ENCODE data around the gene PDZRN4.
"Not testable (repeated sequence)": the region's sequence is repeated elsewhere in the genome, so short reads cannot be mapped to it uniquely, and the experiment has no call there.

PDZRN4 gene

DNA sequence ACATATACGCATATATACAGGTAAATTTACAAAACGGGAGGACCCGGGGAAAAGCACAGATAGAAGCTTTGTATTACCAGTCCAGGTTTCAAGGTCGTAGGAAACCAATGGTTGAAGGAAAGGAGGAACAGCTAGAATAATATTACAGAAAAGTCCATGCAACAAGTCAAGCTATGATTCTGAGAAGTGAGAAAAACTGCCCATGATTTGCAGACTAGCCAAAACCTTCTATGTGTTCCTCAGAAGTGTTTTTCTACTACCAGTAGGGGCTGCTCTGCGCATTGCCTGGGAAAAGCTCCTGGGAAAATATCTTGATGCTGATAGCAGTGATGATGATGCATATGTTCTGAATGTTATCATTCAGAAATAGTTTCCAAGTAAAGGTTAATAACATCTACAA, 2.2 kb downstream of the PDZRN4 start:
- no peak overlapping the region for H3K4me3 ChIP-seq (replicated peaks in 1 of 2; ENCODE audit: low read depth in 2 of 2, low read length in 2 of 2)
- TF ChIP-seq, protein P1, sequence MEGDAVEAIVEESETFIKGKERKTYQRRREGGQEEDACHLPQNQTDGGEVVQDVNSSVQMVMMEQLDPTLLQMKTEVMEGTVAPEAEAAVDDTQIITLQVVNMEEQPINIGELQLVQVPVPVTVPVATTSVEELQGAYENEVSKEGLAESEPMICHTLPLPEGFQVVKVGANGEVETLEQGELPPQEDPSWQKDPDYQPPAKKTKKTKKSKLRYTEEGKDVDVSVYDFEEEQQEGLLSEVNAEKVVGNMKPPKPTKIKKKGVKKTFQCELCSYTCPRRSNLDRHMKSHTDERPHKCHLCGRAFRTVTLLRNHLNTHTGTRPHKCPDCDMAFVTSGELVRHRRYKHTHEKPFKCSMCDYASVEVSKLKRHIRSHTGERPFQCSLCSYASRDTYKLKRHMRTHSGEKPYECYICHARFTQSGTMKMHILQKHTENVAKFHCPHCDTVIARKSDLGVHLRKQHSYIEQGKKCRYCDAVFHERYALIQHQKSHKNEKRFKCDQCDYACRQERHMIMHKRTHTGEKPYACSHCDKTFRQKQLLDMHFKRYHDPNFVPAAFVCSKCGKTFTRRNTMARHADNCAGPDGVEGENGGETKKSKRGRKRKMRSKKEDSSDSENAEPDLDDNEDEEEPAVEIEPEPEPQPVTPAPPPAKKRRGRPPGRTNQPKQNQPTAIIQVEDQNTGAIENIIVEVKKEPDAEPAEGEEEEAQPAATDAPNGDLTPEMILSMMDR (IDR thresholded peaks at IDR 0.05; ENCODE audit: low read depth, low read length), result peak; percentile 24
- DNase-seq (ENCODE audit: low read depth in 2 of 2), result peak; percentile 1 to 6

DNA sequence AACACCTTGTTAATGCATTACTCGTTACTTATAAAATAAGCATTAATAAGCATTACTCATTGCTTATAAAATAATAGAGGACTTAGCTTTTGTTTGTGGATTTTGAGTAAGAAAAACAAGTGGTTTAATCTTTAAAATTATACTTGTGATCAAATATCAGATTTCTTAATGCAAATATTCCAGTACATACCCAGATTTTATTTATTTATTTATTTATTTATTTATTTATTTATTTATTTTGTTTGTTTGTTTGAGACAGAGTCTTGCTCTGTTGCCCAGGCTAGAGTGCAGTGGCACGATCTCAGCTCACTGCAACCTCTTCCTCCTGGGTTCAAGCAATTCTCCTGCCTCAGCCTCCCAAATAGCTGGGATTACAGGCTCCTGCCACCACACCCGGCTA, 3.4 kb downstream of the PDZRN4 start:
- H3K4me3 ChIP-seq (replicated peaks in 1 of 2; ENCODE audit: low read depth in 2 of 2, low read length in 2 of 2); DNase-seq (ENCODE audit: low read depth in 2 of 2): not testable (repeated sequence)

DNA sequence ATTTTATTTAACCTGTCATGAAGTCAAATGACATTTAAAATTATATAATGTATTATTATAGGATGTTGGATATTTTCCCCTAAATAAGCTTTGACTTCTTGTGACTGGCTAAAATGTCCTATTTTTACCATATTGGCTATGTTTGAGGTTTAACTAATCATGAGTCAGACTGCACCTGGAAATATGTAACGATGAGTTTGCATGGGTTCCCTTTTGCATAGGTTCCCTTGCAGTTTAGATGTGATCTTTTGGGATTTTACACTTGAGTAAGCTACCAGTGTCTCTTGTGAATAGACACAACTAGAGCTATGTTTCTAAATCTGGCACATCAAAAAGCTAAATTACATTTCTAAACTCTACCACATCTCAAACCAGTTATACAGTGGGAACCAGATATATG, 5.2 kb downstream of the PDZRN4 start:
- TF ChIP-seq, protein P1 (IDR thresholded peaks at IDR 0.05; ENCODE audit: low read depth, low read length), result no peak
- H3K4me3 ChIP-seq (replicated peaks in 1 of 2; ENCODE audit: low read depth in 2 of 2, low read length in 2 of 2), result no peak overlapping the region

DNA sequence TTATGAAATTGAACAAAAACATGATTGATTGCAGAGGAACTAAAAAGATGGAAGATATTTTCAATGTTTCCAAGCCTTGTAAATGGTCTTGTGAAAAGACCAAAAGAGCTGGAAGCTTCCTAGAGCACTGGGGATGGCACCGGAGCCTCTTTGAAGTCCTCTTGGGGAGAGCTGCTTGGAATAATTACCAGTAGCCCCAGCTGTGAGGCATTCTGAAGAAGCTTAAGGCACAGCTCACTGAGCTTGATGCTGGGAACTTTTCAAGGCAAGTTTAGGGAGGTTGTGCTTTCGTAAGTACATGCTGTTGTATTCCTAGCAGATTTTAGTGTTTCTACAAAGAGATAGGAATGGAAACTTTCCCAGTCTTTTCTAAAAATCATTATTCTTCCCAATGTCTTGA, 13.9 kb downstream of the PDZRN4 start:
- no peak overlapping the region for H3K4me3 ChIP-seq (replicated peaks in 1 of 2; ENCODE audit: low read depth in 2 of 2, low read length in 2 of 2)
- TF ChIP-seq, protein P1 (IDR thresholded peaks at IDR 0.05; ENCODE audit: low read depth, low read length), result no peak
- no peak for DNase-seq (ENCODE audit: low read depth in 2 of 2)

More for the DNA sequence above, 5.2 kb downstream of the PDZRN4 start:
- DNase-seq (ENCODE audit: low read depth in 2 of 2), result no peak

DNA sequence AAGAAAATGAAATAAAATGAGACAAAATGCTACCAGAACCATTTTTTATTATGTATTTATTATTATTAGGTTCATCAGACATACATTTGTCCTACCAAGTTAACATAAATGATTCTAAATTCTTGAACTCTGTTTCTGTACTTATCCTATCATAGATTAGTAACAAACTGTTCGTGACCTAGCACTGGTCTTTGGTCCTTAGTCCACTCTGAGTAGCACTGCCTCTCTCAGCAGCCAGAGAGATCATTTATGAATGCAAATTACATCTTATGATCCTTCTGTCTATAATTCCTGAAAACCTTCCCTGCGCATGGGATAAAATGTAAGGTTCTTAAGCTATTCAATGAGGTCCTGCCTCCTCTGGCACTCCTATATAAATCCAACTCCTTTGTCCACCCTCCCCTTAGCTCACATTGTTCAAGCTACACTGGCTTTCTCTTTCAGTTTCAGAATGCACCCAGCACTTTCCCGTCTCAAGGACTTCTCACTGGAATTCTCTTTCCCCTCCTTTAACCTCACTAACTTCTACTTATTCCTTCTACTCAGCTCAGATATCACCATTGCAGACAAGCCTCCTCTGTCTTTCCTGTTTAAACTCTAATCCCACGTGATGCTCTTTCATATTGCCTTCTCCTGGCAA, 17.1 kb downstream of the PDZRN4 start:
- H3K4me3 ChIP-seq (replicated peaks in 1 of 2; ENCODE audit: low read depth in 2 of 2, low read length in 2 of 2), result no peak overlapping the region
- TF ChIP-seq, protein P1 (IDR thresholded peaks at IDR 0.05; ENCODE audit: low read depth, low read length), result no peak
- DNase-seq (ENCODE audit: low read depth in 2 of 2), result no peak

DNA sequence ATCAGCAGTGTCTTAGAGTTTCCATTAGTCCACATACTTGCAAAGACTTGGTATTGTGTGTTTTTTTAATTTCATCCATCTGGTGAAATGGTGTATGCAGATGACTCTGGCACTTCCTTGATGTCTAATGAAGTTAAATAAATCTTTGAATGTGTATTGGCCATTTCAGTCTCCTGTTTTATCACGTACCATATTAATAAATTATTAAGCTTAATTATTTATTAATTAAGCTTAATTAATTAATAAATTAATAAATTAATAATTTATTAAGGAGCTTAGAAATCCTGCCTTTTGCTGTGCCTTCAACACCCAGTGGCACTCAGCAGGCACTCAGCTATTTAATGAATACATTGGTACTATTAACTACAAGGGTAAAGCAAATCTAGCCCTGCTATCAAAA, 18.2 kb downstream of the PDZRN4 start:
- DNase-seq (ENCODE audit: low read depth in 2 of 2), result no peak
- H3K4me3 ChIP-seq (replicated peaks in 1 of 2; ENCODE audit: low read depth in 2 of 2, low read length in 2 of 2), result no peak overlapping the region
- TF ChIP-seq, protein P1 (IDR thresholded peaks at IDR 0.05; ENCODE audit: low read depth, low read length), result no peak

DNA sequence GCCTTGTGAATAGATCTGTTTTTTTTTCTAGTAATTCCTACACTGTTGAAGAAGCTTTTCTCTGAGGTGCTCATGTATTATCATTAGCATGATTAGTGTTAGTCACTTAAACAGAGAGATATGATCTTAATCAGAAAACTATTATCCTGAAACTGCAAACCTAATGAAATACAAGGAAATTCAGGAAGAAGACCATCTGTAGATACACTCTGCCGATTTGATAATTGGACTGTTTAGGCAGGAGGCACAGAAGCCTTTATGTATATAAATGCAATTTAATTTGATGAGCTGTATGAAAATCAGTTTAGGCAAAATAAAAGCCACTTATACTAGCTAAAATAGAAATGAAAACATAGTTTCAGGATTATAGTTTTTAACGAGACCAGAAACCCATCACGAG, 23.3 kb downstream of the PDZRN4 start:
- H3K4me3 ChIP-seq (replicated peaks in 1 of 2; ENCODE audit: low read depth in 2 of 2, low read length in 2 of 2), result no peak overlapping the region
- TF ChIP-seq, protein P1 (IDR thresholded peaks at IDR 0.05; ENCODE audit: low read depth, low read length), result no peak
- no peak for DNase-seq (ENCODE audit: low read depth in 2 of 2)

Measured in cardiac fibroblast (primary cell).